Activated B cell treated with CpG ODN at 0.5 μM for 24 hours (primary cell): ENCODE measurements around the gene NUDT22. TPM values are rescaled to one million over a fixed set of nuclear protein-coding genes. Genes with fewer than 3 reads are reported as not detected.

ENCODE experiments used
- ATAC-seq: fragments of 200-7000 bp; cut with Tn5 transposase; one replicate; pipeline ENCODE4 v1.10.0; 2021; ENCODE audit warnings: low read depth, mild to moderate bottlenecking, moderate library complexity
- CTCF ChIA-PET: fragments of 350-600 bp; sonication (Branson Sonifier 250); formaldehyde crosslinking; loops from one replicate; lab custom pipeline; 2021; ENCODE audit warnings: antibody characterized with exemption; lab: Charles Lee
- POLR2A ChIA-PET: fragments of 350-600 bp; sonication (Branson Sonifier 250); formaldehyde crosslinking; loops from one replicate; lab custom pipeline; 2021; ENCODE audit warnings: antibody characterized with exemption; lab: Charles Lee
- DNase-seq: peaks from one replicate; pipeline ENCODE4 v3.0.0; 2022
- H3K27ac Mint-ChIP-seq: one replicate; pipeline ENCODE4 v1.8.0; 2020; ENCODE audit warnings: mixed read lengths
- H3K27me3 Mint-ChIP-seq: one replicate; pipeline ENCODE4 v1.8.0; 2021; ENCODE audit warnings: mixed read lengths
- H3K36me3 Mint-ChIP-seq: one replicate; pipeline ENCODE4 v1.8.0; 2021; ENCODE audit warnings: low read depth, mixed read lengths
- H3K4me1 Mint-ChIP-seq: one replicate; pipeline ENCODE4 v1.8.0; 2021; ENCODE audit warnings: mixed read lengths
- H3K4me3 Mint-ChIP-seq: one replicate; pipeline ENCODE4 v1.8.0; 2020; ENCODE audit warnings: mild to moderate bottlenecking, mixed read lengths
- H3K9me3 Mint-ChIP-seq: one replicate; pipeline ENCODE4 v1.8.0; 2020; ENCODE audit warnings: mixed read lengths
- intact Hi-C: fragments of 100-400 bp; cut with micrococcal nuclease; formaldehyde crosslinking; loops from one replicate; pipeline ENCODE4 v1.15.1; 2024
- total RNA-seq: library from RNA; stranded (reverse); gene quantifications from 2 replicates; pipeline ENCODE4 v1.2.3, GENCODE V29; 2022
- TF ChIP-seq, protein P1 (sequence below): fragments of 200-600 bp; IDR thresholded peaks from one replicate; pipeline ENCODE4 v1.8.0; 2022; ENCODE audit warnings: antibody characterized with exemption, mild to moderate bottlenecking

NUDT22 gene
- total RNA-seq, 1 donor from 2014 or later, result 95.3 TPM

DNA sequence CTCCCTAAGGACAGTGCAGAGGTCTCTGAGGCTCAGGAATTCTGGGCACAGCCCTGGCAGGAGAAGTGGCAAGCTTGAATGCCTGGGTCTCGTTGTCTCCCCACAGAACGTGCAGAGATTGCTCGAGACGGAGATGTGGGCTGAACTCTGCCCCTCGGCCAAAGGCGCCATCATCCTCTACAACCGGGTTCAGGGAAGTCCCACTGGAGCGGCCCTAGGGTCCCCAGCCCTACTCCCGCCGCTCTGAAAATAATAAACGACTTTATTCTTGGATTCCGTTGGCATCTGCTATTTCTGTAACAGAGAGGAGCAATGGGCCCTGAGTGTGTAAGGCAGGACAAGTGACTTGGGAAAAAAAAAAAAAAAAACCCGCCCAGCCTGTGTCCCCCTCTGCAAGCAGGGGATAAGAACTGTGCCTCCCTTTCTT, 3.7 kb downstream of the NUDT22 start:
- Mint-ChIP-seq H3K27me3 (no peaks in the 10 kb centered on the region), H3K4me1 (peaks cover 64% of the 10 kb centered on the region), H3K9me3 (no peaks in the 10 kb centered on the region), H3K4me3 (peak overlapping the region; percentile 91), H3K36me3 (no peaks in the 10 kb centered on the region), H3K27ac (peak overlapping the region; percentile 91)
- intact Hi-C loops, result loop anchor here (1.0 to 5.0 kb wide), 8 partner anchors 11 to 292 kb away; partner anchors contain the start of genes GPR137, NAA40, PPP1R14B and PRDX5
- POLR2A ChIA-PET, result interaction anchor here (0.7 to 12.7 kb wide), 9 partner anchors 11 to 75 kb away, joined by 3 to 191 read pairs (median 5); partner anchors contain the start of genes ESRRA, FERMT3, FKBP2 and PPP1R14B
- DNase-seq, result no peak
- CTCF ChIA-PET, result interaction anchor here (0.6 kb wide), 1 partner anchor 11 kb away, joined by 3 read pairs; the partner anchor contains the start of gene FKBP2
- TF ChIP-seq, protein P1, sequence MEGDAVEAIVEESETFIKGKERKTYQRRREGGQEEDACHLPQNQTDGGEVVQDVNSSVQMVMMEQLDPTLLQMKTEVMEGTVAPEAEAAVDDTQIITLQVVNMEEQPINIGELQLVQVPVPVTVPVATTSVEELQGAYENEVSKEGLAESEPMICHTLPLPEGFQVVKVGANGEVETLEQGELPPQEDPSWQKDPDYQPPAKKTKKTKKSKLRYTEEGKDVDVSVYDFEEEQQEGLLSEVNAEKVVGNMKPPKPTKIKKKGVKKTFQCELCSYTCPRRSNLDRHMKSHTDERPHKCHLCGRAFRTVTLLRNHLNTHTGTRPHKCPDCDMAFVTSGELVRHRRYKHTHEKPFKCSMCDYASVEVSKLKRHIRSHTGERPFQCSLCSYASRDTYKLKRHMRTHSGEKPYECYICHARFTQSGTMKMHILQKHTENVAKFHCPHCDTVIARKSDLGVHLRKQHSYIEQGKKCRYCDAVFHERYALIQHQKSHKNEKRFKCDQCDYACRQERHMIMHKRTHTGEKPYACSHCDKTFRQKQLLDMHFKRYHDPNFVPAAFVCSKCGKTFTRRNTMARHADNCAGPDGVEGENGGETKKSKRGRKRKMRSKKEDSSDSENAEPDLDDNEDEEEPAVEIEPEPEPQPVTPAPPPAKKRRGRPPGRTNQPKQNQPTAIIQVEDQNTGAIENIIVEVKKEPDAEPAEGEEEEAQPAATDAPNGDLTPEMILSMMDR, result no peak
- ATAC-seq, result no peak

DNA sequence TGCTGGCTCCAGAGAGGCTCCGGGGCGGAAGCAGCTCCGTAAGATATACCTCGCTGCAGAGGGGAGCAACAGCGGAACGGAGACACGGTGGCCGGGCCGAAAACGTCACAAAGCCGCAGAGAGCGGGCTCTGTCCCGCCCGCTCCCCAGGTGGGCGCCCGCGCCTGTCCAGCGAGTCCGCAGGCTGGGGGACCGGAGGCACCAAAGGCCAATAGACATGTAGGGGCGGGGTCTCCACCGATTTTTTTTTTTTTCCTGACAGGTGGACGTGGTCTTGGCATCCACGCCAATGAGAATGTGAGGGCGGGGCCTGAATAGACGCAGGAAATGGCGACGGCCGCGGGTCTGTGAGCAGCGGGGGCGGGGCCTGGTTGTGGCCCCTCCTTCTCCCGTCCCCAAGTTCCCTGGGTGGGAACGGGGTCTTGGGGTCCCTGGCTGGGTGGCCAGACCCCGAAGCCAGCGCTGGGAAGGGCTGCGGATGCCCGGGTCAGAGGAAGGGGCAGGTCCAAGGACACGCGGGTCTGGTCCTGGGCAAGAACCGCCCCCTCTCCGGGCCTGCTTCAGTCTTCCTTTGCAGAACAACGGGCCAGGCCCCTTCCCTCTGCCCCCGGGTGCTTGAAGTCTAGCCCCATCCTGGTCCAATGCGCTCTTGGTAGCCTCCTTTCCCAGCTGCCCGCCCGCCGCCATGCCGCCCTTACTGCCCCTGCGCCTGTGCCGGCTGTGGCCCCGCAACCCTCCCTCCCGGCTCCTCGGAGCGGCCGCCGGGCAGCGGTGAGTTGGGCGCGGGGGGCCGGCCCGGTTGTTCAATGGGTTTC, 4.3 kb downstream of the NUDT22 start, which contains the start of gene DNAJC4:
Gene DNAJC4 (plus strand): TSS at position 378 of the 814 bp plus-strand sequence. CDS start 307 bp downstream, at position 685.
- CTCF ChIA-PET, result interaction anchor here (0.6 kb wide), 1 partner anchor 11 kb away, joined by 3 read pairs; the partner anchor contains the start of gene FKBP2
- intact Hi-C loops, result loop anchor here (1.0 to 5.0 kb wide), 8 partner anchors 10 to 293 kb away; partner anchors contain the start of genes GPR137, NAA40, PPP1R14B and PRDX5

DNA sequence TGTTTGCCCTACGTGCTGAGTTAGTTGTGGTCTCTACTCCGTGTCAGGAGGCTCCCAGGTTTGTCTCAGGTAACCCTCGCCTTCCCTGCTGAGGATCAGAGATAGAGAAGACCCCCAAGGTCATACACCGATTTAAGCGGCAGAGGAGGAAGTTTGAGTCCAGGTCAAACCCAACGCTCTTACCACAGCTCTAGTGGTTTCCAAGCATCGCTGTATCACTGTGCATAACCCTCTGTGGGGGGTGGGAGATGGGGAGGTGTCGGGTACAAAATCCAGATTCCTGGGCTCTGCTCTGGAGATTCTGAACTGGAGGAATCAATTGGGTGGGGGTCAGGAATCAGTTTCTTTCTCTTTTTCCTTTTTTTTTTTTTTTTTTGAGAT, 4.9 kb downstream of the NUDT22 start:
- no peak for DNase-seq
- Mint-ChIP-seq H3K4me1 (peaks cover 67% of the 10 kb centered on the region), H3K36me3 (peaks cover 5% of the 10 kb centered on the region)

More for the DNA sequence above, 4.3 kb downstream of the NUDT22 start, which contains the start of gene DNAJC4:
- Mint-ChIP-seq H3K9me3 (no peaks in the 10 kb centered on the region), H3K4me1 (peaks cover 62% of the 10 kb centered on the region), H3K4me3 (peak within 1 kb of the TSS; percentile 91), H3K27ac (peak within 1 kb of the TSS; percentile 91), H3K36me3 (peaks cover 3% of the 10 kb centered on the region), H3K27me3 (no peaks in the 10 kb centered on the region)
- POLR2A ChIA-PET, result interaction anchor here (0.7 to 12.7 kb wide), 11 partner anchors 11 to 74 kb away, joined by 3 to 191 read pairs (median 5); partner anchors contain the start of genes ESRRA, FERMT3, FKBP2 and PLCB3
- ATAC-seq (peak; percentile 59), DNase-seq (peak; percentile 87)
- TF ChIP-seq, protein P1, result no peak

DNA sequence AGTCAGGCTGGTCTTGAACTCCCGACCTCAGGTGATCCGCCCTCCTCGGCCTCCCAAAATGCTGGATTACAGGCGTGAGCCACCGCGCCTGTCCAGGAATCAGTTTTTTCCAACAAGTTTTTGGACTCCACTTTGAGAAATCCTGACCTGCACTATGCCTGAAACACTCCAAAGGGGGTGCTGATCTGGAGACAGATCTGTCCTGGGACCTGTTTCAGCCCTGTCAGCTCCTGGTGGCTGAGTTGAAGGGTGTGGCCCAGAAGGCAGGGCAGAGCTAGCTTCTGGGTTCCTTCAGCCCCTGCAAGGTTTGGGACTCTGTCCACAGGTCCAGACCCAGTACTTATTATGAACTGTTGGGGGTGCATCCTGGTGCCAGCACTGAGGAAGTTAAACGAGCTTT, 5.5 kb downstream of the NUDT22 start:
- intact Hi-C loops, result loop anchor here (5.0 kb wide), 2 partner anchors 86 to 294 kb away; partner anchors contain the start of genes NAA40, PRDX5 and TRMT112
- POLR2A ChIA-PET, result interaction anchor here (0.7 to 12.7 kb wide), 6 partner anchors 10 to 111 kb away, joined by 3 to 191 read pairs (median 4); partner anchors contain the start of genes FERMT3, FKBP2 and PLCB3
- CTCF ChIA-PET, result interaction anchor here (1.2 kb wide), 1 partner anchor 73 kb away, joined by 3 read pairs; no protein-coding TSS in a partner anchor
- DNase-seq (no peak), ATAC-seq (no peak)
- H3K4me3 Mint-ChIP-seq, result peak overlapping the region; percentile 91
- no peaks in the 10 kb centered on the region for H3K9me3 Mint-ChIP-seq
- peak overlapping the region; percentile 63 for H3K27ac Mint-ChIP-seq
- H3K36me3 Mint-ChIP-seq, result peaks cover 5% of the 10 kb centered on the region
- TF ChIP-seq, protein P1, result no peak
- H3K27me3 Mint-ChIP-seq, result no peaks in the 10 kb centered on the region
- H3K4me1 Mint-ChIP-seq, result peaks cover 69% of the 10 kb centered on the region

More for the DNA sequence above, 4.9 kb downstream of the NUDT22 start:
- CTCF ChIA-PET, result interaction anchor here (1.2 kb wide), 1 partner anchor 73 kb away, joined by 3 read pairs; no protein-coding TSS in a partner anchor
- intact Hi-C loops, result loop anchor here (1.0 to 5.0 kb wide), 8 partner anchors 9 to 294 kb away; partner anchors contain the start of genes GPR137, NAA40, PPP1R14B and PRDX5
- peak overlapping the region; percentile 91 for H3K4me3 Mint-ChIP-seq
- H3K9me3 Mint-ChIP-seq, result no peaks in the 10 kb centered on the region
- POLR2A ChIA-PET, result interaction anchor here (0.7 to 12.7 kb wide), 7 partner anchors 10 to 110 kb away, joined by 3 to 191 read pairs (median 4); partner anchors contain the start of genes FERMT3, FKBP2 and PLCB3
- peak overlapping the region; percentile 91 for H3K27ac Mint-ChIP-seq
- ATAC-seq, result no peak
- H3K27me3 Mint-ChIP-seq, result no peaks in the 10 kb centered on the region
- TF ChIP-seq, protein P1, result no peak
